GM18861 (cell line): ENCODE measurements around the gene ANXA6.
"Not testable (repeated sequence)": the region's sequence is repeated elsewhere in the genome, so short reads cannot be mapped to it uniquely, and the experiment has no call there.

ENCODE experiments used
- ATAC-seq: cut with Tn5 transposase; IDR thresholded peaks from one replicate; pipeline ENCODE4 v1.9.1; 2021; ENCODE audit not compliant: unreplicated experiment

ANXA6 gene

GRCh38 chr5:151157426-151158286 lies at the start of gene ANXA6:
ANXA6 (minus strand) TSS chr5:151157779; CDS start chr5:151147901, 9,878 bp downstream.
- ATAC-seq, result peak; percentile 34

GRCh38 chr5:151205411-151205810 lies 47.8 kb upstream of the ANXA6 start:
- ATAC-seq, result no peak

DNA sequence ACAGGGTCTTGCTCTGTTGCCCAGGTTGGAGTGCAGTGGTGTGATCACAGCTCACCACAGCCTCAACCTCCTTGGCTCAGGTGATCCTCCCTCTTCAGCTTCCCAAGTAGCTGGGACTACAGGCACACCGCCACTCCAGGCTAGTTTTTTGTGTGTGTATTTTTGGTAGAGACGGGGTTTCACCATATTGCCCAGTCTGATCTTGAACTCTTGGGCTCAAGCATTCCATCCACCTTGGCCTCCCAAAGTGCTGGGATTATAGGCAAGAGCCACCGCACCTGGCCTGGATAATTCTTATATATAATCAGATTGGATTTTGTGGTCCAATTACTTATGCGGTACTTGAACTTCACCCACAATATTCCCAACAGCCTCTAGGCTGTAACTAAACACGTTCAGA lies 46.5 kb upstream of the ANXA6 start:
- no peak for ATAC-seq

DNA sequence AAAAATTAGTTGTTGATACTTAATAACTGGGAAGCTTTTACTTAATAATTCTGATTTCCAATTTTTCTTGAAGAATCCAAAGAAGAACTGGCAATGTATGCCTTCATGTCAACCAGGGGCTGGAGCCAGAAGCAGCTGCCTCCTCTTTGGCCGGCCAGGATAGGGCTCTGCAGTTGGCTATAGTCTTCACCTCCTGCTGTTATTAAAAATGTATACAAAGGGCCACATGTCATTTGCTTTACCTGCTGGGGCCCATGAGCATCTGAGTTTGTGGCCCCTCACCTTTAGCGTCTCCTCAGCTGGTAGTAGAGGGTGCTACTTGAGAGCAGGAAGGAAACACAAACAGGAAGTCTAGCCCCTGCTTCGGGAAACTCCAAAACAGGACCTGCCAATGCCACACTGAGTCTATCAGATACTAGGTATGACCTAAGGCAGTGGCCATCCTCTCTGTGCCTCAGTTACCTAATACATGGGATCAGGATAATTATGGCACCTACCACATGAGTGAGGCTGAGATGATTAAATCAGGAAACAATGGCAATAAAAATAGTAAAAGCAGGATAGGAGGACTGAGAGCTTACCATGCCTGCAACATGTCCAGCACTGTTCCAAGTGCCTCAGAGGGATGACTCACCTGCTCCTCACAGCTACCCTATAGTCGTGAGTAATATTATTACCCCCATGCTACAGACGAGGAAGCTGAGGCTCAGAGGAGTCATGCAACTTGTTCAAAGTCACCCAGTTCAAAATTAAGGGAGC lies 45.0 kb upstream of the ANXA6 start:
- no peak for ATAC-seq

- no peak for ATAC-seq
Measured at GRCh38 chr5:151200913-151201595, 43.5 kb upstream of the ANXA6 start.

DNA sequence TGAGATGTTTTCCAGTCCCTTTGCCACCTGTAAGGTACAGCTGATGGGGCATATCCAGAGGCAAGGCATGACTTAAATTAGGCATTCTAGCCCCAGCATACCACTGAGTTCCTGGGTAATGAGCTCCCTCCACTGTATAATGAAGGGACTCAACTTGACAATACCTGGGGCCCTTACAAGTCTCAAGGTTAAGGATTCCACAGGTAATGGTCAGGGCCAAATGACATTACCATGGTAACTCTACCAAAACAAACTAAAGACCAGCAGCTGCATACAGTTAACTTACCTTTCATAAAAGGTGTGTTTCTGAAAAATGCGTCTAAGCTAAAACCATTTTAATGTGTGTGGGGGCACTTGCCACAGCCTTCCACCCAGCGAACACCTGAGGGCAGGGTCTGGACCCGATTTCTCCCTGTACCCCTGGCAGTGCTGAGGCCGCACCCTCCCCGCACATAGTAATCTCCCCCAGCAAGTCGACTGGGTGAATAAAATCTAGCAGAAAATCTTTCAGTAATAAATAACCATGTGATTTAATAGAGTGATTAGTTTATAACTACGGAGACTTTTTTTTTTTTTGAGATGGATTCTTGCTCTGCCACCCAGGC lies 42.1 kb upstream of the ANXA6 start:
- no peak for ATAC-seq

- ATAC-seq, result no peak
Measured at GRCh38 chr5:151198861-151199260, 41.3 kb upstream of the ANXA6 start.

DNA sequence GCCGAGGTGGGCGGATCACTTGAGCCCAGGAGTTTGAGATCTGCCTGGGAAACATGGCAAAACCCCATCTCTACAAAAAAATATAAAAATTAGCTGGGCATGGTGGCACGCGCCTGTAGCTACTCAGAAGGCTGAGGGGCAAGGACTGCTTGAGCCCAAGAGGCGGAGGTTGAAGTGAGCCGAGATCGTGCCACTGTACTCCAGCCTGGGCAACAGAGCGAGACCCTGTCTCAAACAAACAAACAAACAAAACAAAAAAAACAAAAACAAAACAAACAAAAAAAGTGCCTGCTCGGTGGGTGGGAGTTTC lies 39.7 kb upstream of the ANXA6 start:
- ATAC-seq, result not testable (repeated sequence)

DNA sequence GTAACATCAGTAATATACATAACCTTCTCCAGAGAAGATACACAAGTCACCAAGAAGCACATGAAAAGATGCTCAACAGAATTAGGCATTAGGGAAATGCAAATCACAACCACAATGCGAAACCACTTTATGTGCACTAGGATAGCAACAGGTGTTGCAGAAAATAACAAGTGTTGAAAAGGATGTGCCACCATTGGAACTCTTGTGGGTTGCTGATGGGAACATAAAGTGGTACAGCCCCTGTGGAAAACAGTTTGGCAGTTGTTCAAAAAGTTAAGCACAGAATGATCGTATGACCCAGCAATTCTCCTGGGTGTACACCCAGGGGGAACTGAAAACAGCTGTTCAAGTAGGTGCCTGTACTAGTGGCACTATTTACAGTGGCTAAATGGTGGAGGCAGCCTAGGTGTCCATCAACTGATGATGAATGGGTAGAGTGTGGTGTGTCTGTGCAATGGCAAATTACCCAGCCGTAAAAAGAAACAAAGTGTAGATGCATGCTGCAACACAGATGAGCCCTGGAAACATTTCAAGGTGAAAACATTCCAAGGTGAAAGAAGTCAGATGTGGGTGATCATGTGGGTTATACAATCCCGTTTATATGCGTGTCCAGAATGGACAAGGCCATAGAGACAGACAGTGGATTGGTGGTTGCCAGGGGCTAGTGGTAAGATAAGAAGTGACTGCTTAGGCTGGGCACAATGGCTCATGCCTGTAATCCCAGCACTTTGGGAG lies 39.1 kb upstream of the ANXA6 start:
- ATAC-seq, result peak; percentile 93

- no peak for ATAC-seq
Measured at GRCh38 chr5:151195622-151196021, 38.0 kb upstream of the ANXA6 start.

GRCh38 chr5:151192626-151193025 lies 35.0 kb upstream of the ANXA6 start:
- ATAC-seq, result no peak

- ATAC-seq, result no peak
Measured at GRCh38 chr5:151191661-151192060, 34.1 kb upstream of the ANXA6 start.

GRCh38 chr5:151189151-151189550 lies 31.6 kb upstream of the ANXA6 start:
- ATAC-seq, result no peak

DNA sequence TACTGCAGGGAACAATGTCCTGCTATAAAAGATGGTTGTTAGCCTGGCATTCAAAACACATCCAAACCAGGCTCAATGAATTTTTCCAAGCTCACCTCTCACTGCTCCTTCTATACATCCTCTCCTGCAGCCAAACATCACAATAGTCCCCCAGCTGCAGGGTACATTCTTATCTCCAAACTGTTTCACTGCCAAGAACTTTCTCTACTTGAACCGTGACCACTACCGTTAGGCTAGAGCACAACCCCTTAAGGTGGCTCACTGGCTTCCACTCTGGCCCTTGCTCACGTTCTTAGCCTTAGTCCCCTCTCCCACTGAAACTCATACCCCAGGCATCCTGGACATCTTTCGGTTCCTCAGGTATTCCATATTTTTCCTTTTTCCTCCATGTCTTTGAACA lies 29.0 kb upstream of the ANXA6 start:
- no peak for ATAC-seq

GRCh38 chr5:151186052-151186451 lies 28.5 kb upstream of the ANXA6 start:
- ATAC-seq, result no peak

GRCh38 chr5:151184316-151185042 lies 26.9 kb upstream of the ANXA6 start:
- ATAC-seq, result no peak

GRCh38 chr5:151183456-151184245 lies 26.1 kb upstream of the ANXA6 start:
- ATAC-seq, result no peak

DNA sequence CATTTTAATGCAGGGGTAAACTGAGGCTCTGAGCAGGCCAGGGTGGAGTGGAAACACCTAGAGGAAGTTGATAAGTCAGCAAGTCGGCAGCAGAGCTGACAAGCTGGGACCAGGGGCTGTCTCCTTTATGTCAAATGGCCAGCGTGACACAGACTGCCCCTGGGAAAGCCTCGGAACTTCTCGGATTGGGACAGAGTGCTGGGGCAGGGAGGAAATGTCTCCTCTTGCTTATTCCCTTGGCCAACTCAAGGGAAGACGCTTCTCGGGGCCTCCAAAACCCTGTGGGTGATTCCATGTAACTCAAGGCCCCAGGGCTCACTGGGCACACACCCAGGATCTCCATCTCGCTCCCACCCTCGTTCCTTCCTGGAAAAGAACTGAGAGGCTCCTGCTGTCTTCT lies 25.4 kb upstream of the ANXA6 start:
- no peak for ATAC-seq

DNA sequence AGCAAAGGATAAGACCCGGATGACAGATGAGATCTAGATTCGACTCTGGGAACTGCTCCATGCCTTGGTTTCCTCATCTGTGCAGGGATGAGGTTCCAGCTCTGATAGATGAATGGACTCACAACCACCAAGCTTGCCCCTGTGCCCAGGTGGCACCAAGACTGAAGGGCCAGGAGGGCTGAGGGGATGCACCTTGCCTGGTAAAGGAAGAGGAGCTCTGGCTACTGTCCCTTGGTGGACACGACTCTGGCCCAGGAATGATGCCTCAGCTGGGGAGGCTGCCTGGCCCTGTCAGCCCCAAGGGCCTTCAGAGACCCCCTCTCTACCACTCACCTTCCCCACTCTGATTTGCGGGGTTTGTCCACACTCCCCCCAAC lies 24.9 kb upstream of the ANXA6 start:
- no peak for ATAC-seq
